Measurements from ENCODE around the gene ZNF692.
"Not testable (repeated sequence)": the region's sequence is repeated elsewhere in the genome, so short reads cannot be mapped to it uniquely, and the experiment has no call there.

Gene ZNF692, protein sequence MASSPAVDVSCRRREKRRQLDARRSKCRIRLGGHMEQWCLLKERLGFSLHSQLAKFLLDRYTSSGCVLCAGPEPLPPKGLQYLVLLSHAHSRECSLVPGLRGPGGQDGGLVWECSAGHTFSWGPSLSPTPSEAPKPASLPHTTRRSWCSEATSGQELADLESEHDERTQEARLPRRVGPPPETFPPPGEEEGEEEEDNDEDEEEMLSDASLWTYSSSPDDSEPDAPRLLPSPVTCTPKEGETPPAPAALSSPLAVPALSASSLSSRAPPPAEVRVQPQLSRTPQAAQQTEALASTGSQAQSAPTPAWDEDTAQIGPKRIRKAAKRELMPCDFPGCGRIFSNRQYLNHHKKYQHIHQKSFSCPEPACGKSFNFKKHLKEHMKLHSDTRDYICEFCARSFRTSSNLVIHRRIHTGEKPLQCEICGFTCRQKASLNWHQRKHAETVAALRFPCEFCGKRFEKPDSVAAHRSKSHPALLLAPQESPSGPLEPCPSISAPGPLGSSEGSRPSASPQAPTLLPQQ

DNA sequence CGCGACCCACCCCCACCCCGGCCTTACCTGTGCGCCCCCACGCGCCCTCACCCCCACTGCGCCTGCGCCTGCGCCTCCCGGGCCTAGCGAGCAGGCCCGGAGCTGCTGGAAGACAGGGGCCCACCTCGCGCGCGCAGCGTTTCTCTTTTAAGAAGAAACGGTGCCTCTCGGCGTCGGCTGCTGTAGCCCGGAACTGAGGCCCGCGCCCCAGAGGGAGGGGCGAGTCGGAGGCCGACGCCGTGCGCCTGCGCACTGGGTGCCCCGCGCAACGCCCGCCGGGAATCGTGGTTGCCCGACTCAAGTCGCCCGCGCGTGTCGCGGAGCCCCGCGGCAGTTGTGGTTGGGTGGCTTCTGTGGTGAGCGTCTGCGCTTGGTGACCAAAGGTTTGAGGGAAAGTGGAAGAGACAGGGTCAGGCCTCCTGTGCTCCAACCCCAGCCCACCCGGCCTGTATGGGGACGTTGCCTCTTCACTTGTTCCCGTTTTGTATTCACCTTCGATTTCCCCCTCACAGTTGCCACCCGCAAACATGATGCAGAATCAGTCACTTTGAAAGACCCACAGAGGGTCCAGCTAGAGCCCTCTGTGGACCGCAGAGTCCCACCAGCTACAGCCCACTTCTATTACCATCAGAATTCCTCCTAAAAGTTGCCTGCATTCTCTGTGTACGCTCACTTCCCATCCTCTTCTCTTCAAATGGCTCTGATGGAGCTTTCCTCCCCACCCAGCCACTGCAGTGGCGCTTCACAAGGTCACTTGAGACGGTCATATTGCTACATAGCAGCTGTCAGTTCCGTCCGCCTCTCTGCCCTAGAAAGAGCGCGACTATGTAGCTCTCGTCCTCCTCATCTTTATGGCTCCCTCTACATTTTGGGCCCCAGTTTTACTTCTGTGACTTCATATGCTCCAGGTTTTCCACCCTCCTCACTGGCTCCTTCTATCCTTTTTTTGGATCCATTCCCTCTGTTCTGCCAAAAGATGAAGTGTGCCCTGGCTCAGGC, at the start of gene ZNF692:
Gene ZNF692, minus strand, starts transcription at position 195 of the 999 bp plus-strand sequence. CDS start 776 bp downstream, outside the sequence.
- peak; percentile 89 to 96 (median 92) for DNase-seq (ENCODE audit: low read depth in 4 of 4, low spot score in 1 of 4)

DNA sequence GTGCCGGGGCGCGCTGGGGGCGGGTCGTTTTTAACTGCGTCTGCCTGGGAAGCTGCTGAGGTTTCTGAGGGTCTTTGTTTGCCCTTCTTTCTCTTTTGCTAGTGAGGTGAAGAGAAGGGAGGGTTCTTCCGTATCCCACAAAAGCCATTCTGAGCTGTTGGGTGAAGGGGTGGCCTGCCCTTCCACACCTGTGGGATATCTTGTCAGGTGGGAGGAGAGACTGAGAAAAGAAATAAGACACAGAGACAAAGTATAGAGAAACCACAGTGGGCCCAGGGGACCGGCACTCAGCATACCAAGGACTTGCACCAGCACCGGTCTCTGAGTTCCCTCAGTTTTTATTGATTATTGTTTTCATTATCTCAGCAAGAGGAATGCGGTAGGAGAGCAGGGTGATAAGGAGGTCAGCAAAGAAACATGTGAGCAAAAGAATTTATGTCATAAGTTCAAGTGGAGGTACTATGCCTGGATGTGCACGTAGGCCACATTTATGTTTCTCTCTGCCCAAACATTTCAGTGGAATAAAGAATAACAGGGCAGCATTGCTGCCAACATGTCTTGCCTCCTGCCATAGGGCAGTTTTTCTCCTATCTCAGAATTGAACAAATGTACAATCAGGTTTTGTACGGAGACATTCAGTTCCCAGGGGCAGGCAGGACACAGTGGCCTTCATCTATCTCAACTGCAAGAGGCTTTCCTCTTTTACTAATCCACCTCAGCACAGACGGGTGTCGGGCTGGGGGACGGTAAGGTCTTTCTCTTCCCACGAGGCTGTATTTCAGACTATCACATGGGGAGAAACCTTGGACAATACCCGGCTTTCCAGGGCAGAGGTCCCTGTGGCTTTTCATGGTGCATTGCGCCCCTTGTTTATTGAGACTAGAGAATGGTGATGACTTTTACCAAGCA, 48.1 kb upstream of the ZNF692 start:
- no peak for DNase-seq (ENCODE audit: low read depth in 4 of 4, low spot score in 1 of 4)

DNA sequence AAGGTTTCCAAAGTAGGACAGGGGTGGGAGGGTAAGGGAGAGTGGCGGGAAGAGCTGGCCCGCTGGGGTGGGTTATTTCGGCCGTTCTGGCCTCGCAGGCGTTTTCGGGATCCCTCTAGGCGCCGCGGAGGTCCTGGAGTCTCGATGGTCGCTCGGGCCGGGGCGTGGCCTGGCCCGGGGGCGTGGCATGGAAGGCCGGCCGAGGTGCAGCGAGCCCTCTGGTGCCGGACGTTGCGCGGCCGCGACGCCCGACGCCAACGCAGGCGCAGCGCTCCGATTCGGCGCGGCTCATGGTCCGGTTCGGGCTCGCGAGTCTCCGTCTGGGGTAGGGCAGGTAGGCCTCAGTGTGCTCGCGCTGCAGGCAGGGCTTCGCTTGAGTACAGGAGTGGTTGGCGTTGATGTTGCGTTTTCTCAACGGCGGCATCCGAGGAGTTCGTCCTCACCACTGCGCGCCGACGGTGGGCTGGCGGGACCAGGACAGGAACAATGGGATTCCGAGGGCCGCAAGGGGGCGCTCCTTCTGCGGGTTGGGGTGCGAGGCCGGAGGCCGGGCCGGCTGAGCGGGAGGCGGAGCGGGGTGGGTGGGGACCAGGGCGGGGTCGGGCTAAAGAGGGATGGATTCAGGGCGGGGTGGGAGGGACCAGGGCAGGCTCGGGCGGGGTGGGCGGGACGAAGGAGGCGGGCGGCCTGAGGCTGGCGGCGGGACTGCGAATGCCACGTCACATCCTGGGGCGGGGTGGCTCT, 47.3 kb upstream of the ZNF692 start, which contains the start of gene PGBD2:
Gene PGBD2, plus strand, starts transcription at position 227 of the 744 bp plus-strand sequence. CDS start 7,628 bp downstream, outside the sequence.
- DNase-seq (ENCODE audit: low read depth in 4 of 4, low spot score in 1 of 4), result peak; percentile 93 to 95 (median 94)

DNA sequence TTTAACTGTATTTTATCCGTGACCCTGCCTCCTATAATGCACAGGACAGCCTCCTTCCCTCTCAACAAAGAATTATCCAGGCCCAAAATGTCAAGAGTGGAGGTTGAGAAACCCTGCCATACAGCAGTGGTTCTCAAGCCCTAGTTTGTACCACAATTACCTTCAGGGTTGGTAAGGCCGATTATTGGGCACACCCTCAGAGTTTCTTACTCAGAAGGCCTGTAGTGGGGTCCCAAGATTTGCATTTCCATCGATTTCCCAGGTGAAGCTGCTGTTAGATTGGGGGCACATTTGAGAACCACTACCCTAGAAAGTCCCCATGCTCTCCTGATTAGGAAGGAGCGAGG, 46.8 kb upstream of the ZNF692 start:
- no peak for DNase-seq (ENCODE audit: low read depth in 4 of 4, low spot score in 1 of 4)

DNA sequence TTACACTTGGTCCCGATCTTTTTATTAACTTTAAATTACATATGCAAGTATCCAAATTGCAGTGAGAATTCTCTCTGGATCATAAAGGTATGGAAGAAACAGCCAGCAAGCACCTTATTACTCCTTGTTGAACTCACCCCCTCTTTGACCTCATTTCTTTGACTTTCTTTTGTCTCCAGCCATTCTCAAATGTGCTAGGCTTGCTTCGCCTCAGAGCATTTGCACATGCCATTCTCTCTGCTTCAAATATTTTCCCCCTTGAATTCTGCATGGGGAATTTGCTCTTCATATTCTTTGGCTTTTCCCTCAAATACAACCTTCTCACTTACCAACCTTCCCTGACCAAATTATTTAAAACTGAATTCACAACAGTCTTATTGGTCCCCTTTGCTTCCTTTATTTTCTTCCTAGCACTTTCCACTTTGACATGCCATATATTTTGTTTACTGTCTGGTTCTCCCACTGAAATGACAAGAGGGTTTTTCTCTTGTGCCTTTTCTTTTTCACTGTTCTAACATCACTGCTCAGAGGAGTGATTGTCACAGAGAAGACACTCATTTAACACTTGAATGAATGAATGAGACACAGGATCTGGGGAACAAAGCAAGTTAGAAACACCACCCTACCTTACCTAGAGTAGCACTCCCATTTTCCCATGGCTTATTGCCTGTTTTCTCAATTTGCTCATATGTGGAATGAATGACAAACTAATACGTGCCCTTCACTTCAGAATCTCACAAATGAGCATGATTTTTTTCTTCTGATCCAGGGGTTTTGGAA, 45.7 kb upstream of the ZNF692 start:
- DNase-seq (ENCODE audit: low read depth in 4 of 4, low spot score in 1 of 4), result no peak

DNA sequence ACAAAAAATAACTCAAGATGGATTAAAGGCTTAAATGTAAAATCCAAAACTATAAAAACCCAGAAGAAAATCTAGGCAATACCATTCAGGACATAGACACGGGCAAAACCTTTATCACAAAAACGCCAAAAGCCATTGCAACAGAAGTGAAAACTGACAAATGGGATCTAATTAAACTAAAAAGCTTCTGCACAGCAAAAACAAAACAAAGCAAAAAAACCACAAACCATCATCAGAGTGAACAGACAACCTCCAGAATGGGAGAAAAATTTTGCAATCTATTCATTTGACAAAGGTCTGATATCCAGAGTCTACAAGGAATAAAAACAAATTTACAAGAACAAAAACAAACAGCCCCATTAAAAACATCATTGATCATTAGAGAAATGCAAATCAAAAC, 42.7 kb upstream of the ZNF692 start:
- no peak for DNase-seq (ENCODE audit: low read depth in 4 of 4, low spot score in 1 of 4)

DNA sequence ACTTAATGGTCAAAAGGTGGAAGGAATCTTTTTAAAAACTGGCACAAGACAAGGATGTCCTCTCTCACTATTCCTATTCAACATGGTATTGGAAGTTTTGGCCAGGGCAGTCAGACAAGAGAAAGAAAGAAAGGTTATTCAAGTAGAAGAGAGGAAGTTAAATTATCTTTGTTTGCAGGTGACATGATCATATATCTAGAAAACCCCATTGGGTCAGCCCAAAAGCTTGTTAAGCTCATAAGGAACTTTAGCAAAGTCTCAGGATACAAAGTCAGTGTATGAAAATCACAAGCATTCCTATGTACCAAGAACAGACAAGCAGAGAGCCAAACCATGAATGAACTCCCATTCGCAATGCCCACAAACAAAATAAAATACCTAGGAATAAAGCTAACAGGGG, 41.8 kb upstream of the ZNF692 start:
- no peak for DNase-seq (ENCODE audit: low read depth in 4 of 4, low spot score in 1 of 4)

DNA sequence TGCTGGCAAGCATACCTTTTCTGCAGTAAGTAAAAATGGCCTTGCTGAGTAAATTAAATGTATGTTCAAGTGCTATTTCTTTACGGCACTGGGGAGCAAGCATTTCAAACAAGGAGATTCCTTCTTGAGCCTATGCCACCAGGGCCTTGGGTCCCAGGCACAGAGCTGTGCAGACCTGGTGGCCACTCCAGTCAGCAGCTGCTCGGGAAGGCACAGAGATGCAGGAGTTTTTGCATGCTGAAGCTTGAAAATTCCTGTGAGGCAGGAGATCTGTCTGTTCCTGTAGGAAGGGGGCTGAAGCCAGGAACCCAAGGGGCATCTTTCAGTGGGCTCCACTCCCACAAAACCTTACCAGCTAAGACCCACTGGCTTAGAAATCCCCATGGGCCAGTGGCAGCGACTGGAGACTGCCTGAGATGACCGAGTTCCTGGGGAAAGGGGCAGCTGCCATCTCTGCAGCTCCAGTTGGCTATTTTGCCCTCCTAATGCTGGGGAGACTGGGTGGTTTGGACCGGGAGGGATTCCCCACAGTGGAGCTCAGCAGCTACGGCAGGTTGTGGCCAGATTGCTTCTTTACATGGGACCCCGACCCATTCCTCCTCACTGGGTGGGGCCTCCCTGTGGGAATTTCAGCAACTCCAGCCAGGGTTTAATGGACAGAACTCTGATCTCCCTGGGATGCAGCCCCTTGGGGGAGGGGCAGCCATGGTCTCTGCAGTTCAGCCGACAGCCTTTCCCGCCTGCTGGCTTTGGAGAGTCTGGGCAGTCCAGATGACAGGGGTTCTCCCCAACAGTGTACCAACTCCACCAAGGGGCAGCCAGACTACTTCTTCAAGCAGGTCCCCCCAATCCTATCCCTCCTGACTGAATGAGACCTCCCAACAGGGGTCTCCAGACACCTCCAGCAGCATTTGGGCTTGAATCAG, 38.8 kb upstream of the ZNF692 start:
- DNase-seq (ENCODE audit: low read depth in 4 of 4, low spot score in 1 of 4), result no peak

DNA sequence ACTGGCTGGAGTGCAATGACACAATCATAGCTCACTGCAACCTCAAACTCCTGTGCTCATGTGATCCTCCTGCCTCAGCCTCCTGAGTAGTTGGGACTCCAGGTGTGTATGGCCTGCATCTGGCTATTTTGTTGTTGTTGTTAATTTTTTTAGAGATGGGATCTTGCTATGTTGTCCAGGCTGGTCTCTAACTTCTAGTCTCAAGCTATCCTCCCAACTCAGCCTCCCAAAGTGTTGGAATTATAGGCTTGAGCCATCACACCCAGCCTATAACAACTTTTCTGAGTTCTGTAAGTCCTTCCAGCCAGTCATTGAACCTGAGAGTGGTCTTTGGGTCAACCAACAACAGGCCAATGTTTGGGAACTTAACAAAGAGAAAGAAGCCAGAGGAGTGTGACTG, 36.0 kb upstream of the ZNF692 start:
- no peak for DNase-seq (ENCODE audit: low read depth in 4 of 4, low spot score in 1 of 4)

DNA sequence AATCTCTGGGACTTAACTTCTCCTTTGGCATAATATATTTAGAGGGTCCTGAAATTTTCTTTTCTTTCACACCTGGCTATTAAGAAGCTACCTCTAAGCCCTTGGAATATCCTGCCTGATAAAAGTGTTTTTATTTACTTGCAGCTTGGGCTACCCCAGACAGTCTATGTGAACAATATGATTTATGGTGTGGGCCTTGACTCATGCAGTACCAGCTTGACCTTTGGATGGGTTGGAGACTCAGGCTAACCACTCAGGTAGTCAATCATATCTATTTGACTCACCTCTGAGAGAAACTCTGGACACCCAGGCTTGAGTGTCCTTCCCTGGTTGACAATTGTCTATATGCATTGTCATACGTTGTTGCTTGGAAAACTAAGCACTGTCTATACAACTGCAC, 33.7 kb upstream of the ZNF692 start:
- no peak for DNase-seq (ENCODE audit: low read depth in 4 of 4, low spot score in 1 of 4)

DNA sequence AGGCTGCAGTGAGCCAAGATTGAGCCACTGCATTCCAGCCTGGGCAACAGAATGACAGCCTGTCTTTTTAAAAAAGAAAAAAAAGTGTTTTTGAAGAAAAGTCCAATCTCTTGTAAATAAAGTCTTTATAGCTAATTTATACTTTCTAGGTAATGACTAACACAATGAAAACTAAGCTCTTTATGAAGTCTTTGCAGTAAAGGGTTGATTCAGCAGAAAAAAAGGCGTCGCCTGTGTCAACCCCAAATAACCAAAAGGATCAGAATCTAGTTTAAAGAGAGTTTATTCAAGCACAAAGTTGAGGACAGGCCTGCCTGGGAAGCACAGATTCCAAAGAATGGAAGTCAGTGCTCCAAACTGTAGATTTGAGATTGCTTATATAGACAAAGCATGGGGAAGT, 32.9 kb upstream of the ZNF692 start:
- no peak for DNase-seq (ENCODE audit: low read depth in 4 of 4, low spot score in 1 of 4)

DNA sequence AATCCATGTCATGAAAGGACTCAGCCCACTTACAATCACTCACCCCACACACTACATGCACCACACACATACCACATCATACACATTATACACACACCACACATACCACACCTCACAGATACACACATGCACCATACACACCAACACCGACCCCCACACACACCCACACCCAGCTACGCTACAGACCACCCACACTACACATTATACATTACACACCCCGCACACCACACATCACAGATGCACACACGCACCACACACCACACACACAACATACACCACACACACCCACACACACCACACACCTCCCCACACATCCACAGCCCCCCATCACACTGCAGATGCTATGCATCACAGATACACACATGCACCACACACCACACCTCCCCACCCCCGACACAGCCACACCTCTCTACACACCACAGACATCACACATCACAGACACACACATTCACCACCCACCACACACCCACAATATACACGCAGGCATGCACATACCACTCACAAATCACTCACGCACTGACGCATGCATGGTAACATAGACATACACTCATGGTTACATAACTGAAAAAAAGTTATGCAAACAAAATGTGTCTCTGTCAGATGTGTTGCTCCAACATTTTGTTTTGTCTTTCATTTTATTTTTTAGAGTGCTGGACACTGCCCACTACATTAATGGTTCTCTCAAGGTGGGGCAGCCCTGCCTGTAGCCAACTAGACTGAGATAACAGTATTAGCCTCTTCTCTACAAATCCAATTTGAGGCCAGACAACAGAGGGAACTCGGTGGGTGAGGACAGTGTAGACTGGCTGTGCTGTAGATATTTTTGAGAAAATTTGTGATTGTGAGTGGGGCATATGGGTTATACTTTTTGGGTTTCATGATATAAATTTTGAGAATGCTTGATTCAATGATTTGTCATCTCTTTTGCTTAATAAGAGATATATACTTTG, 31.9 kb upstream of the ZNF692 start:
- DNase-seq (ENCODE audit: low read depth in 4 of 4, low spot score in 1 of 4), result no peak

DNA sequence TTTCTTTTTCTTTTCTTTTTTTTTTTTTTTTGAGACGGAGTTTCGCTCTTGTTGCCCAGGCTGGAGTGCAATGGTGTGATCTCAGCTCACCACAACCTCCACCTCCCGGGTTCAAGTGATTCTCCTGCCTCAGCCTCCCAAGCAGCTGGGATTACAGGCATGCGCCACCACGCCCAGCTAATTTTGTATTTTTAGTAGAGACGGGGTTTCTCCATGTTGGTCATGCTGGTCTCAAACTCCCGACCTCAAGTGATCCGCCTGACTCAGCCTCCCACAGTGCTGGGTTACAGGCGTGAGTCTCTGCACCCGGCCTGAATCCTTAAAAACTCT, 31.0 kb upstream of the ZNF692 start:
- not testable (repeated sequence) for DNase-seq (ENCODE audit: low read depth in 4 of 4, low spot score in 1 of 4)

DNA sequence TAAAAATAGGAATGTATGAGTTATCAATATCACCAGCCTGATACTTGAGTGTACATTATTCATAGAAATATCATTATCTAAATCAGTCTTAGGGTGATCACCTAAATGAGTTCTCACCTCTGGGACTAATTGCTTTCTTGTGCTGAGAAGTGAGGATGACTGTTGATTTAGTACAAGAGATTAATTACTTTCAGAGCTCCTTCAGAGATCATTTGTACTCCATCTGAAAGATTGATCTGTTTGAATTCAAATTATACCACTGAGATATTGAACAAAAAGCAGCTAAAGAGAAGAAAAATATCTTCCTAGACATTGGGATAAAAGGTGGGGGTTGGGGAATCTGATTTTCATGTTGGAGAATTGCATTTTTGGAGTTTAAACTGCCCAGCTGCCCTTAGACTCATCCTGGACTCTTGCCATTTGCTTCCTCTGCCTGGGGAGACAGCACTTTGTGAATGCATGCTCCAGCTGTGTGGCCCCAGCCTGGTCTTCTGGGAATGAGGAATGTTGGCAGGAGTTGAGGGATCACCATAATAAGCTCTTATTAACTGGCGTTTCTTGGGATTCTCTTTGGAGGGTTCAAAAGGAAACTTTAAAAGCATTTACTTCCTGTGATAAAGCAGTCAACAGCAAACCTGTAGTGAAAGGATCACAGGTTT, 27.5 kb upstream of the ZNF692 start:
- DNase-seq (ENCODE audit: low read depth in 4 of 4, low spot score in 1 of 4), result no peak

DNA sequence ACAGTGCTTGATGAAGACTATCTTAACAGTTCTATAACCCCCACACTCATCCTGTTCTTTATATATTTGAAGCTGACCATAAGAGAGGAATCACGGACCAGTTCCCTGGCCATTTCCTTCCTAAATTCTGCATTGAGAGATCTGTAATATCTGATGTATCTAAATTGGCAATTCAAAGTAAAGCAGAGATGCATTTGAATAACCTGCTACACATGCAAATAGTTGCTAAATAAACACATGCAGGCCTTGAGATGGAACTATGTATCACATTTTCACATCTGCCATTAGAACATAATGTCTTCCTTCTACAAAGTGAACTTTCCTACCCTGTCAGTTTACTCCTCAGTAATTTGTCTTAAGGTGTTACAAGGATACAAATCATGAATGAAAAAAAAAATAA, 26.8 kb upstream of the ZNF692 start:
- no peak for DNase-seq (ENCODE audit: low read depth in 4 of 4, low spot score in 1 of 4)

DNA sequence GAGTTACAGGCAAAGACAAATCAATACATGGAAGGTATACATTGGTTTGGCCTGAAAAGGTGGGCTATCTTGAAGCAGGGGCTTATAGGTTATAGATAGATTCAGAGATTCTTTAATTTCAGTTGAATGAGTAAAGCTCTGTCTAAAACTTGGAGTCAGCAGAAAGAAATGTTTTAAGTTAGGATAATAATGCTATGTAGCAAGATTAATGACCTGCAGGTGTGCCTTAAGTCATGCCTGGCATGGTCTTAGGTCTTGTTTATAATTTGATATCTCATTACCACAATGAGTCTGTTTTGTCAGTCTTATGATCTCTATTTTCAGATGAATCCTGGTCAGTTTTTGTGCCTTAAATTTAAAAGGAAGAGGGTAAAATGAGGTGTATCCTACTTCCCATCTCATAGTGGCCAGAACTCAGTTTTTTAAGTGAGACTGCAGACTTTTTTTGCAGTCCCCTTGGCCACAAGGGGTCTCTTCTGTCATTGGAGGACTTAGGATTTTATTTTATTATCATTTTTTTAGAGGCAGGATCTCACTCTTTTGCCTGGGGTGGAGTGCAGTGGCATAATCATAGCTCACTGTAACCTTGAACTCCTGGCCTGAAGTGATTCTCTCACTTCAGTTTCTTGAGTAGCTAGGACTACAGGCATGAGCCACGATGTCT, 25.9 kb upstream of the ZNF692 start:
- no peak for DNase-seq (ENCODE audit: low read depth in 4 of 4, low spot score in 1 of 4)
